IgD-negative memory B cell (primary cell): ENCODE data around the gene SVEP1. TPM values are rescaled to one million over a fixed set of nuclear protein-coding genes. Genes with fewer than 3 reads are reported as not detected.
"Not testable (repeated sequence)": the region's sequence is repeated elsewhere in the genome, so short reads cannot be mapped to it uniquely, and the experiment has no call there.

Experiments used
- H3K27ac Mint-ChIP-seq, 3 donors: one replicate each; pipeline ENCODE4 v1.8.0; 2020 to 2022; ENCODE audit warnings: mild to moderate bottlenecking in 3 of 3, mixed read lengths in 3 of 3, moderate library complexity in 1 of 3
- H3K27me3 Mint-ChIP-seq: one replicate; pipeline ENCODE4 v1.8.0; 2021; ENCODE audit warnings: mixed read lengths
- H3K36me3 Mint-ChIP-seq: one replicate; pipeline ENCODE4 v1.8.0; 2020; ENCODE audit warnings: mild to moderate bottlenecking, mixed read lengths
- H3K4me1 Mint-ChIP-seq, 3 donors: one replicate each; pipeline ENCODE4 v1.8.0; 2020 to 2022; ENCODE audit warnings: mixed read lengths in 3 of 3, mild to moderate bottlenecking in 1 of 3
- H3K4me3 Mint-ChIP-seq, 4 donors: one replicate each; pipeline ENCODE4 v1.8.0; 2020 to 2022; ENCODE audit warnings: mild to moderate bottlenecking in 4 of 4, mixed read lengths in 4 of 4, moderate library complexity in 3 of 4
- H3K9me3 Mint-ChIP-seq, 3 donors: one replicate each; pipeline ENCODE4 v1.8.0; 2020 to 2021; ENCODE audit warnings: mixed read lengths in 3 of 3, mild to moderate bottlenecking in 1 of 3
- polyA plus RNA-seq: library from polyadenylated mRNA; unstranded; fragments of 300-500 nt; fragmentation: Illumina TruSeq; gene quantifications from one replicate; pipeline ENCODE4 v1.2.3, GENCODE V29; 2021

The SVEP1 gene
- polyA plus RNA-seq, 1 donor from 2014 or later: not detected

DNA sequence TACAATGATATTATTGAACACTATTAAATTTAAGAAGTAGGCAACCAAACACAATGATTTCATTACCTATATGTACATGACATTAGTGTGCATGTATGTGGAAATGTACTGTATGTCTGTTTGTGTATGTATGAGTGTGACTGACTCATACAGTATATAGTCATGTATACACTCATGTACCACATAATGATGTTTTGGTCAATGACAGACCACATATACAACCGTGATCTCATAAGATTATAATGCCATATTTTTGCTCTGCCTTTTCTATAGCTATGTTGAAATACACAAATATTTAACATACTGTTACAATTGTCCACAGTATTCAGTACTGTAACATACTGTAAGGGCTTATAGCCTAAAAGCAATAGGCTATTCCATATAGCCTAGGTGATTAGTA, 19.7 kb downstream of the SVEP1 start:
- no peaks in the 10 kb centered on the region for H3K36me3 Mint-ChIP-seq

DNA sequence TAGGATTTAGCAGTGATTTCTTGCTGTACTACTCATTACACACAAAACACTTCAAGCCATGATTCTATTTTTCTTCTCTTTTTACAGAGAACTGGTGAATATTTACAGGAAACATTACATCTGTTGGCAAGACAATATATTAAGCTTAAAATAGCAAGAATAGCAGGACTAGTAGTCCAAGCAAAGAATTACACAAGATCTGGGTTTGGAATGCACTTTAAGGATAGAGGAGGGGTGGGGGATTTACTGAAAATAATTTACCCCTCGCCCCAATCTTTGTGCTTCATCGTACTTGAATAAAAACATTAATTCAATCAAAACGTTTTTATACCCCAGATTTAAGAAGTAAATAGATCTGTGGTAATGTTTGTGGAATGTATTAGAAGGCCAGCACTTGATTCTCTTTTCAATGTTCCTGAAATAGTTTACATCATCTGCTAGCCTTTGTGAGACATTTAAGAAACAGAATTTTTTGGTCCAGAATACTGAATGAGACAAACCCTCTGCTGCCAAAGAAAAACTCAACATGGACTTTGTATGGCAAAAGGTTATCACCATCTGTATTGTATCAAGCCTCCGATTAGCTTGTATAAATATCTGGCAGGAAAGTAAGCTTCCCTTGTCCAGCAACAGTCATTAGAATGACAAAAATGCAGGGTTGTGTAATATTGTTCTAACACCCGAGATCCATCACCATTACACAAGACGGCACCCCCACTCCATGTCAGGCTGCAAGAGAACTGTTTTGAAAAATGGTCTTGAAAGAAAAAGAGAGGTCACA, 23.8 kb downstream of the SVEP1 start:
- Mint-ChIP-seq H3K27ac (no peak overlapping the region), H3K36me3 (no peaks in the 10 kb centered on the region), H3K27me3 (peaks cover 4% of the 10 kb centered on the region), H3K9me3 (peaks cover 0 to 2% (median 1%) of the 10 kb centered on the region in 3 donors), H3K4me3 (no peak overlapping the region), H3K4me1 (no peaks in the 10 kb centered on the region)

More for the DNA sequence above, 19.7 kb downstream of the SVEP1 start:
- Mint-ChIP-seq H3K27me3 (peaks cover 4% of the 10 kb centered on the region), H3K4me3 (no peak overlapping the region), H3K4me1 (no peaks in the 10 kb centered on the region), H3K9me3 (peaks cover 0 to 2% (median 0%) of the 10 kb centered on the region in 3 donors), H3K27ac (no peak overlapping the region)

DNA sequence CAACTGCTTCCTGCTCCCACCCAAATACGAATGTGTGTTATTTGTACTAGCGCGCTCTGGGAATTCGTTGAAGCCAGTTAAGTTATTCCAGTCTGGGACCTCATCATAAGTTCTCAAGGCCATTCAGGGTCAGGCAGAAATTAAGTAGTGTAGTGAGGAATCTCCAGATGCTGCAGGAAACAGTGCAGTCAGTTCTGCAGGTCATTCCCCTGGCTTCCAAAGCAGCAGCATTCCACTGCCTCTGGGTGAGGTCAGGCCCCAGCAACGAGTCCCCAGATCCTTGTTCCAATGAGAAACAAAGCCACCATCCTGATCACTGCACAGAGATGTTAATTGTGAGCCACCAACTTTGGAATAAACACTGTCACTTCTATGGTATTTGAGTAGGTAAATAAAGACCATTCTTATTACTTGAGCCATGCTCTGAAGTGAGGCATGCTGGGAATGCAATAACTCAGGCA, 33.1 kb downstream of the SVEP1 start:
- Mint-ChIP-seq H3K27me3 (no peaks in the 10 kb centered on the region), H3K9me3 (no peaks in the 10 kb centered on the region), H3K4me3 (no peak overlapping the region), H3K4me1 (no peaks in the 10 kb centered on the region), H3K36me3 (no peaks in the 10 kb centered on the region), H3K27ac (peak overlapping the region in 1 of 3 donors; percentile 80)

DNA sequence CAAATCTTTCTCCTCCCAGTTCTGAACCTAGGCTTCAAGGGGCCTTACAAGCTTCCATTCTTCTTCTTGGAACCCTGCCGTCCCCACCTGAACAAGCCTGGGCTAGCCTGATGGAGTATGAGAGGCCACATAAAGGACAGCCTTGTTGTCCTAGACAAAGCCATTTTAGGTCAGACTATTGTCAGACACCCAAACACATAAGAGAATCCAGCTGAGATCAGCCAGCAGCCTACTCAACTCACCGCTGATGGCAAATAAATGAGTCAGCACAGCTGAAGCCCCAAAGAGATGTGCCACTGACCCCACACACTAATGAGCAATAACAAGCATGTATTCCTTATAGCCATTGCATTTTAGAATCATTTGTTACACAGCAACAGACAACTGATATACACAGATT, 33.8 kb downstream of the SVEP1 start:
- Mint-ChIP-seq H3K27ac (no peak overlapping the region), H3K9me3 (no peaks in the 10 kb centered on the region), H3K27me3 (no peaks in the 10 kb centered on the region), H3K4me3 (no peak overlapping the region), H3K36me3 (no peaks in the 10 kb centered on the region), H3K4me1 (no peaks in the 10 kb centered on the region)

DNA sequence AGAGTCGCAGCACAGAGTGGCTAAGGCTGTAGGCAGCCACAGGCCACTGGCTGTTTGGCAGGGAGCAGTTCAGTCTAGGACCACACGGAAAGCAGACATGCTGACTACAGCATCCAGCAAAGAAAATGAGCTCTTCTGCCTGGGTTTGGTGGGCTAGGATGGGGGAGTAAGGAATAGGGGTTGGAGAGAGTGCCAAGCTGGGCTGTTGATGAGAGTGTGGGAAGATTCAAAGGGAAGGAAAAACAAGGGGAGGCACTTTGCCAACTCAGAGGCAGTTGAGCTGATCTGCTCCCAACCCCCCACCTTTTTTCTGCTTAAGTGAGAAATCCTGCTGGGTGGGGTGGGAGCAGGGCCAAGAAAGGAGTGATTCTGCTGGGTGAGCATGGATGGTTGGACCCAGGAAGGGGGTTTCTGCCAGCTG, 35.9 kb downstream of the SVEP1 start:
- Mint-ChIP-seq H3K27ac (no peak overlapping the region), H3K27me3 (no peaks in the 10 kb centered on the region), H3K4me1 (no peaks in the 10 kb centered on the region), H3K4me3 (no peak overlapping the region), H3K9me3 (no peaks in the 10 kb centered on the region), H3K36me3 (no peaks in the 10 kb centered on the region)

DNA sequence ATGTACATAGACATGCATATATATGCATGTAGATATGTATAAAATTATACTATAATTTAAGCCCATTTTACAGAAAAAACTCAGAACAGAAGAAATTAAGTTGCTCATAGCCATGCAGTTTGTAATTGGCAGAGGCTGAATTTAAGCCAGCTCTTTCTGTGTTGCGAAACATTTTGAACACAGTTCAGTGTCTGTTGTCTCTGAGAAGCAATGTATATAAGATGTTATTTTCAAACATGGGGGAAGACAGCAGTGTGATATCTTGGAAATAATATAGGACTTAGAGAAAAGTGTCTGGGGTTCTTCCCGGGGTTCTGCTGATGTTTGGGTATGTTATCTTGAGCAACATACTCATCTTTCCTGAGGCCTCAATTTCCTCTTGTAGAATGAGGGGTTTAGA, 37.6 kb downstream of the SVEP1 start:
- Mint-ChIP-seq H3K27ac (no peak overlapping the region), H3K27me3 (no peaks in the 10 kb centered on the region), H3K4me3 (no peak overlapping the region), H3K4me1 (no peaks in the 10 kb centered on the region), H3K9me3 (no peaks in the 10 kb centered on the region), H3K36me3 (no peaks in the 10 kb centered on the region)

DNA sequence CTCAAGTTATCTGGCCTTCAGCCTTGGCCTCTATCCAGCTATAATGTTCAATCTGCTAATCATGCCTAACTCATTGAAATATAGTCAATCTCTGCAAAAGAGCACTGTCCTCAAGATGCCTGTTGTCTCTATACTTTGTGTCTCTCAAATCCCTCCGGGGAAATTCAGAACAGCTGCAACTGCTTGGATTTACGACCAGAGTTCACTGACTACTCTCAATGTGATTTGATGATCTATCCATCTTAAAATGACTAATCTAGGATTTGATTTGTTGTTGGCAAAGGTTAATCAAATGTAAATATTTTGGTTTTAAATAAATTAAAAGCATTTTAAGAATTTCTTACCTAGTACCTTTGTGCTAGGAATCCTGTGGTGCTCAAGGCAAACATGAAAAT, 40.9 kb downstream of the SVEP1 start:
- no peaks in the 10 kb centered on the region for H3K27me3 Mint-ChIP-seq
- no peaks in the 10 kb centered on the region for H3K4me1 Mint-ChIP-seq
- peaks cover 4 to 12% (median 7%) of the 10 kb centered on the region in 3 donors for H3K9me3 Mint-ChIP-seq
- H3K27ac Mint-ChIP-seq: no peak overlapping the region
- H3K4me3 Mint-ChIP-seq: no peak overlapping the region
- no peaks in the 10 kb centered on the region for H3K36me3 Mint-ChIP-seq

DNA sequence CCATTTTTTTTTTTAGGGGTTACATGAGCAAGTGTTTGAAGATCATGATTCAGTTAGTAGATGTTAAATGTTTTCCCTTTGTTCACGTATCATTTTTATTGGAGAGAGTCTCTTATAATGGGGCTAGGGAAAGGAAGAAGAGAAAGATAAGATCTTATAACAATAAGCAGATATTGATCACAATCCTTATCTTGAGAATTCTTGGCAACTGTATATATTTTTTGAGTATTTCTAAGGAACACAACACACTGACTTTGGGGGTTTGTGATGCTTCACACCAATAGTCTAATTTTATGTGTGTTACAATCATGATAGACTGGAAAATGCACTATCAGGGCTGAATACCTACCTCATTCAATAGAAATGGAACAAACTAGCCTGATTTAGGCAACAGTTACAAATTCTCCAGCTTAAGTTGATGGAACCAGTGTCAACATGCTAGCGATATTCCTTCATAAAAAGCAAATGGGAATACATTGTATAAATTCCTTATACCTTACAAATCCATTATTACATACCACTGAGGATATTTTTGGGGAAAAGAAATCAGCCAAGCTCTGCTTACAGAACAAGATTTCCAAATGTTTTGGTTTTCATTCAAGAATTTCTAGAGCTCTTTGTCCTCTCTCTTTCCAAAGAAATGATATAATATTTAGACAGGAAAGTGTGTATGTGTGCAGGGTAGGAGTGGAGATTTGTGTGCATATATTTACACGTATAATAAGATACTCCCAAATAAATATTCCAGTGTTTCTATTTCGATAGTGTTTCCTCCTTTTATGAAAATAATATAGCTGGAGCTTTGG, 41.5 kb downstream of the SVEP1 start:
- Mint-ChIP-seq H3K27ac (no peak overlapping the region), H3K9me3 (peaks cover 7 to 12% (median 8%) of the 10 kb centered on the region in 3 donors), H3K36me3 (no peaks in the 10 kb centered on the region), H3K4me3 (no peak overlapping the region), H3K27me3 (no peaks in the 10 kb centered on the region), H3K4me1 (no peaks in the 10 kb centered on the region)

DNA sequence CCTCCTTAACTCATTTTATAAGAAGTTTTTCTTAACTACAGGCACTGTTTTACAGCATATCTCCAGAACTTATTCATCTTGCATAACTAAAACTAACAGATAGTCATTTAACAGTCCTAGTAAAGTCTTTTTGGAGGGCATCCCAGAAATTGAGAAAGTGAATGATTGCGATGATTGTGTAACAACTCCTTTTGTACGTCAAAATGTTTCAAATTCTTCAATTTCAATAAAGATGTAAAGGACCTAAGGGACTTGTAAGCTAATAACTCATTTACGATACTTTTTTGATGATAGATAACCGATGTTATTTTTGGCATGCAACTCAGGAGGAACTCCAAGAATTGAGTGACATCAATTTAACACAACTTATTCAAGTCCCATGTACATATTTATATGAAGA, 42.7 kb downstream of the SVEP1 start:
- peaks cover 7 to 12% (median 8%) of the 10 kb centered on the region in 3 donors for H3K9me3 Mint-ChIP-seq
- H3K36me3 Mint-ChIP-seq: no peaks in the 10 kb centered on the region
- no peaks in the 10 kb centered on the region for H3K4me1 Mint-ChIP-seq
- H3K27me3 Mint-ChIP-seq: no peaks in the 10 kb centered on the region
- no peak overlapping the region for H3K27ac Mint-ChIP-seq
- no peak overlapping the region for H3K4me3 Mint-ChIP-seq

DNA sequence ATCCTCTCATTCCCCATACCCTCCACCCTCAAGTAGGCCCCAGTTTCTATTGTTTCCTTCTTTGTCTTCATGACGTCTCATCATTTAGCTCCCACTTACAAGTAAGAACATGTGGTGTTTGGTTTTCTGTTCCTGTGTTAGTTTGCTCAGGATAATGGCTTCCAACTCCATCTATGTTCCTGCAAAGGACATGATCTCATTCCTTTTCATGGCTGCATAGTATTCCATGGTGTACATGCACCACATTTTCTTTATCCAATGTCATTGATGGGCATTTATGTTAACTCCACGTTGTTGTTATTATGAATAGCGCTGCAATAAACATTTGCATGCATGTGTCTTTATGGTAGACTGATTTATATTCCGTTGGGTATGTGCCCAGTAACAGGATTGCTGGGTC, 45.4 kb downstream of the SVEP1 start:
- not testable (repeated sequence) for H3K27ac Mint-ChIP-seq

DNA sequence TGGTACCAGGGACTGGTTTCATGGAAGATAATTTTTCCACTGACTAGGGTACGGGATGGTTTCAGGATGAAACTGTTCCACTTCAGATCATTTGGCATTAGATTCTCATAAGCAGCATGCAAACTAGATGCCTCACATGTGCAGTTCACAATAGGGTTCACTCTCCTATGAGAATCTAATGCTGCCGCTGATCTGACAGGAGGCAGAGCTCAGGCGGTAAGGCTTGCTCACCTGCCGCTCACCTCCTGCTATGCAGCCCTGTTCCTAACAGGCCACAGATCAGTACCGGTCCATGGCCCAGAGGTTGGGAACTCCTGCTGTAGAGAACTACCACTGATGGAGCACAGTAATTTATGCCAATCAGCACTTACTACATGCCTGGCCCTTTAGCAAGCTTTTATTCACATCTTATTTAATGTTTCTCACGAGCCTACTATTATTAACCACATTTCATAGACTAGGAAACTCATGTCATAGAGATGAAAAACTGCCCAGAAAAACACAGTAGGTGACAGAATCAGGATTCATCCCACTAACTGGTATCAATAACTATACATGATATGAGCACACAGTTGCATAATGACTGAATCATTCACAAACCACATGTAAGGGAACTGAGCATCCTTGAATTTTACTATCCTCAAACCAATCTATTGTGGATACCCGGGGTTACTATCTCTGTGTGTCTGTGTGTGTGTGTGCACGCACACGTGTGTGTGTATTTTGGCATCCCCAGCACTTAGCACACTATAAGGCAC, 46.5 kb downstream of the SVEP1 start:
- Mint-ChIP-seq H3K36me3 (no peaks in the 10 kb centered on the region), H3K4me1 (no peaks in the 10 kb centered on the region), H3K27me3 (no peaks in the 10 kb centered on the region), H3K4me3 (no peak overlapping the region), H3K9me3 (peaks cover 7 to 12% (median 10%) of the 10 kb centered on the region in 3 donors), H3K27ac (no peak overlapping the region)

More for the DNA sequence above, 45.4 kb downstream of the SVEP1 start:
- not testable (repeated sequence) for H3K4me3 Mint-ChIP-seq, H3K36me3 Mint-ChIP-seq, H3K4me1 Mint-ChIP-seq, H3K27me3 Mint-ChIP-seq
- peaks cover 7 to 12% (median 8%) of the 10 kb centered on the region in 3 donors for H3K9me3 Mint-ChIP-seq

DNA sequence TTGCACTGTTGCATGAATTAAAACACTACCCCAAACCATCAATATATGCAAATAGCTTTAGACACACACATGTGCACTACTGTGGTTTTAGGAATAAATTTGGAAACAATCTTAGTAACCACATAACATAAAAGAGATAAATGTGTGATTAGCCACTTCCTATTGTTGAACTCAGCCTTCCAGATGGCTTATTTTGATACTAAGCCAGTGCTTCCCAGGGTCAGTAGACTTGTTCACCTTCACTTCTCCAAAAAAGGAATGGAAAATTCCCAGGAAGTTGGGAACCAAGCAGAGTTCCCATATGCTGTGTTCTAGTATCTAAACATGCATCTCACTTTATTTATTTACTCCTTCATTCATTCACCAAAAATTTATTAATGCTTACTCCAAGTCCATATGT, 47.8 kb downstream of the SVEP1 start:
- H3K4me3 Mint-ChIP-seq: no peak overlapping the region
- H3K4me1 Mint-ChIP-seq: no peaks in the 10 kb centered on the region
- peaks cover 7 to 12% (median 10%) of the 10 kb centered on the region in 3 donors for H3K9me3 Mint-ChIP-seq
- H3K36me3 Mint-ChIP-seq: no peaks in the 10 kb centered on the region
- no peak overlapping the region for H3K27ac Mint-ChIP-seq
- H3K27me3 Mint-ChIP-seq: no peaks in the 10 kb centered on the region

DNA sequence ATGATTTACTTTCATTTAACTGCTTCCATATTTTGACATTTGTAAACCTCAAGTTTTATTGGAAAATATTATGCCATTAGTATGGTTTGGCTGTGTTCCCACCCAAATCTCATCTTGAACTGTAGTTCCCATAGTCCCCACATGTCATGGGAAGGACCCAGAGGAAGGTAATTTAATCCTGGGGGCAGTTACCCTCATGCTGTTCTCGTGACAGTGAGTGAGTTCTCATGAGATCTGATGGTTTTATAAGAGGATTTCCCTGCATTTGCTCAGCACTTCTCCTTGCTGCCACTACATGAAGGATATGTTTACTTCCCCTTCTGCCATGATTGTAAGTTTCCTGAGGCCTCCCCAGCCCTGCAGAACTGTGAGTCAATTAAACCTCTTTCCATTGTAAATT, 48.3 kb downstream of the SVEP1 start:
- peaks cover 7 to 12% (median 10%) of the 10 kb centered on the region in 3 donors for H3K9me3 Mint-ChIP-seq
- H3K27me3 Mint-ChIP-seq, H3K27ac Mint-ChIP-seq, H3K36me3 Mint-ChIP-seq, H3K4me1 Mint-ChIP-seq, H3K4me3 Mint-ChIP-seq: not testable (repeated sequence)

DNA sequence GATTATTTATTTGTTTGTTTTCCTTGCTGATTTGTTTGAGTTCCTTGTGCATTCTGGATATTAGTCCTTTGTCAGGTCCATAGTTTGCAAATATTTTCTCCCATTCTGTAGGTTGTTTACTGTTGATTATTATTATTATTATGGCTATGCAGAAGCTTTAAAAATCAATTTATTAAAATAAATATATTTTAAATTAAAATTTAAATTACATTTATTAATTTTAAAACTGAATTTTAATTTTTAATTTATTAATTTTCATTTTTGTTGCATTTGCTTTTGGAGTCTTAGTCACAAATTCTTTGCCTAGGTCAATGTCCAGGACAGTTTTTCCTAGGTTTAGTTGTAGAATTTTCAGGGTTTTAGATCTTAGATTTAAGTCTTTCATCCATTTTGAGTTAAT, 50.9 kb downstream of the SVEP1 start:
- Mint-ChIP-seq H3K9me3 (peaks cover 0 to 6% (median 0%) of the 10 kb centered on the region in 3 donors), H3K27ac (no peak overlapping the region), H3K4me1 (no peaks in the 10 kb centered on the region), H3K27me3 (no peaks in the 10 kb centered on the region), H3K36me3 (no peaks in the 10 kb centered on the region), H3K4me3 (no peak overlapping the region)

DNA sequence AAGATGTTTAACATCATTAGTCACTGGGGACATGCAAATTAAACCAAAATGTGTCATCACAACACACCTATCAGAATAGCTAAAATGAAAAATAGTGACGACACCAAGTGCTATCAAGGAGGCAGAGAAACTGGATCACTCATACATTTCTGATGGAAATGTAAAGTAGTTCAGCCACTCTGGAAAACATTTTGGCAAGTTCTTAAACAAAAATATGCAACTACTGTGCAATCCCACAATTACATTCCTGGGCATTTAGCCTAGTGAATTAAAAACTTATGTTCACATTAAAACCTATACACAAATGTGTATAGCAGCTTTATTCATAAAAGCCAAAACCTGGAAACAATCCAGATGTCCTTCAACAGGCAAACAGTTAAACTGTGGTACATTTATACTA, 53.1 kb downstream of the SVEP1 start:
- no peak overlapping the region for H3K4me3 Mint-ChIP-seq
- H3K4me1 Mint-ChIP-seq: no peaks in the 10 kb centered on the region
- H3K9me3 Mint-ChIP-seq: peaks cover 0 to 2% (median 0%) of the 10 kb centered on the region in 3 donors
- H3K27me3 Mint-ChIP-seq: no peaks in the 10 kb centered on the region
- H3K36me3 Mint-ChIP-seq: no peaks in the 10 kb centered on the region
- H3K27ac Mint-ChIP-seq: no peak overlapping the region
